ENCODE data around the gene CCDC195.

Gene CCDC195

DNA sequence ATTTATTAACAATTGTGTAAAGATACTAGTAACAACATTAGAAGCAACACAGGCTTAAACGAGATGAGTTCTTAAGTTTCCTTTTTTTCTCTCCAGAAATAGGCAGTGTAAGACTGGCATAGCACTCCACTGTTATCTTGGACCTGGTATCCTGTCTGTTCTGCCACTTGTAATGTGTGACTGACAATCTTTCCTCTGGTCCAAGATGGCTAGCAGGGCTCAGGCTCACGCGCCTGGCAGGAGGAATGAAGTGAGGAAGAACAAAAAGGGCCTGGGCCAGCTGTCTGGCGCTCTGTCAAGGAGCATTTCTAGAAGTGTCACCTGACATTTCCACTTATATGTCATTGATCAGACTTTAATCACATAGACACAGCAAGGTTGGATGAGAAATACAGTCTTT is 31.6 kb upstream of the CCDC195 start:
- no peak overlapping the region for H3K4me3 ChIP-seq (replicated peaks in 1 of 2; ENCODE audit: low read depth in 2 of 2, low read length in 2 of 2)
- DNase-seq (ENCODE audit: low read depth in 2 of 2), result no peak
- TF ChIP-seq, protein P1, sequence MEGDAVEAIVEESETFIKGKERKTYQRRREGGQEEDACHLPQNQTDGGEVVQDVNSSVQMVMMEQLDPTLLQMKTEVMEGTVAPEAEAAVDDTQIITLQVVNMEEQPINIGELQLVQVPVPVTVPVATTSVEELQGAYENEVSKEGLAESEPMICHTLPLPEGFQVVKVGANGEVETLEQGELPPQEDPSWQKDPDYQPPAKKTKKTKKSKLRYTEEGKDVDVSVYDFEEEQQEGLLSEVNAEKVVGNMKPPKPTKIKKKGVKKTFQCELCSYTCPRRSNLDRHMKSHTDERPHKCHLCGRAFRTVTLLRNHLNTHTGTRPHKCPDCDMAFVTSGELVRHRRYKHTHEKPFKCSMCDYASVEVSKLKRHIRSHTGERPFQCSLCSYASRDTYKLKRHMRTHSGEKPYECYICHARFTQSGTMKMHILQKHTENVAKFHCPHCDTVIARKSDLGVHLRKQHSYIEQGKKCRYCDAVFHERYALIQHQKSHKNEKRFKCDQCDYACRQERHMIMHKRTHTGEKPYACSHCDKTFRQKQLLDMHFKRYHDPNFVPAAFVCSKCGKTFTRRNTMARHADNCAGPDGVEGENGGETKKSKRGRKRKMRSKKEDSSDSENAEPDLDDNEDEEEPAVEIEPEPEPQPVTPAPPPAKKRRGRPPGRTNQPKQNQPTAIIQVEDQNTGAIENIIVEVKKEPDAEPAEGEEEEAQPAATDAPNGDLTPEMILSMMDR (IDR thresholded peaks at IDR 0.05; ENCODE audit: low read depth, low read length), result no peak

DNA sequence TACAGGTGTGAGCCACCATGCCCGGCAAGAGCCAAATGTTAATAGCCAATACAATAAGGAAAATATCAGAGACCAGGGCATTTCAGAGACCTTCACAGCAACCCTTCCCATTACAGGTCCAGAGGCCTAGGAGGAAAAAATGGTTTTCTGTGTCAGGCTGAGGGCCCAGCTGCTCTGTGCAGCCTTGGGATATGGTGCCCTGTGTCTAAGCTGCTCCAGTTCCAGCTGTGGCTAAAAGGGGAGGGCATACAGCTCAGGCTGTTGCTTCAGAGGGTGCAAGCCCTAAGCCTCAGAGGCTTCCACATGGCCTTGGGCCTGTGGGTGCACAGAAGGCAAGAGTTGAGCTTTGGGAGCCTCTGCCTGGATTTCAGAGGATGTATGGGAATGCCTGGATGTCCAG is 20.1 kb upstream of the CCDC195 start:
- DNase-seq (ENCODE audit: low read depth in 2 of 2), result no peak
- no peak overlapping the region for H3K4me3 ChIP-seq (replicated peaks in 1 of 2; ENCODE audit: low read depth in 2 of 2, low read length in 2 of 2)
- TF ChIP-seq, protein P1 (IDR thresholded peaks at IDR 0.05; ENCODE audit: low read depth, low read length), result no peak

DNA sequence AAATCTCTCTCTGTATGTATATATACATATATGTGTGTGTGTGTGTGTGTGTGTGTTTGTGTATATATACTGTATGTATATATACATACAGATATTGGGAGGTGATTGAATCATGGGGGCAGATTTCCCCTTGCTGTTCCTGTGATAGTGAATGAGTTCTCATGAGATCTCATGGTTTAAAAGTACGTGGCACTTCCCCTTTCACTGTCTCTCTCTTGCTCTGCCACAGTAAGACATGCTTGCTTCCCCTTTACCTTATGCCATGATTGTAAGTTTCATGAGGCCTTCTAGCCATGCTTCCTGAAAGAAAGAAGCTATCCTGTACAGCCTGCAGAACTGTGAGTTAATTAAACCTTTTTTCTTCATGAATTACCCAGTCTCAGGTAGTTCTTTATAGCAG is 18.8 kb upstream of the CCDC195 start:
- no peak for DNase-seq (ENCODE audit: low read depth in 2 of 2)
- no peak overlapping the region for H3K4me3 ChIP-seq (replicated peaks in 1 of 2; ENCODE audit: low read depth in 2 of 2, low read length in 2 of 2)
- TF ChIP-seq, protein P1 (IDR thresholded peaks at IDR 0.05; ENCODE audit: low read depth, low read length), result no peak

DNA sequence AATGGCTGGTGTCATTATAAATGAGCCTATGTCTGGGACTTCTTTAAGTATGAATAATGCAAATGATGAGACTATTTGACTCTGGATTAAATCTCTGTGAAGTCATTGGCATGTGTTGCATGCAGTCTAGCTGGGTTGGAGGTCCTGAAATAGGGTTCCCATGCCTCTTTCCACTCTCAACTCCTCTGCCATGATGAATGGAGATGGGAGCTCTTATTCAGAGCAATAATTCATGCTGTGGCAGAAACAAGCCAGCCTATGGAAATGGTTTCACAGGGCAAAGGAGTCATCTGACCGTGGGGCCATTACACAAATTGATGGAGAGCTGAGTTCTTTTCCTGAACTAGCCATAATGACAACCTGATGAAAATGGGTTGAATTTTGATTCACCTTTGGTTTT is 15.5 kb upstream of the CCDC195 start:
- no peak overlapping the region for H3K4me3 ChIP-seq (replicated peaks in 1 of 2; ENCODE audit: low read depth in 2 of 2, low read length in 2 of 2)
- TF ChIP-seq, protein P1 (IDR thresholded peaks at IDR 0.05; ENCODE audit: low read depth, low read length), result no peak
- no peak for DNase-seq (ENCODE audit: low read depth in 2 of 2)

DNA sequence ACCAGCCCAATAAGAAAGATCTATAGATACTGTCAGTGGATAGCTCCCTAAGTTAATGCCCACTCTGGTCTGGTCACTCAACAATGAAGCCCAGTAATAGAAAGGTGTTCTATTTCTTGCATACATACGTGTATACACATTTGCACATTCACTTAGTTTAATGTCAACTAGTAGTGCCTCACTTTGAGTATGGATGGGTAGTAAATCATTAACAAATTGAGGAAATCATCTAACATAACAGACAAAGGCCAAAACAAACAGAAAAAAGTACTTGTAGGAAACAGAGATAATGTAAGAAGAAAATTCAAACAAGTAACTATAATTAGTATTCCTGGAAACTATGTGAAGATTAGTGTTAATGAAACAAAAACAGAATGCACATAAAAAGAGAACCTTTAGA is 13.3 kb upstream of the CCDC195 start:
- TF ChIP-seq, protein P1 (IDR thresholded peaks at IDR 0.05; ENCODE audit: low read depth, low read length), result no peak
- no peak overlapping the region for H3K4me3 ChIP-seq (replicated peaks in 1 of 2; ENCODE audit: low read depth in 2 of 2, low read length in 2 of 2)
- DNase-seq (ENCODE audit: low read depth in 2 of 2), result no peak

DNA sequence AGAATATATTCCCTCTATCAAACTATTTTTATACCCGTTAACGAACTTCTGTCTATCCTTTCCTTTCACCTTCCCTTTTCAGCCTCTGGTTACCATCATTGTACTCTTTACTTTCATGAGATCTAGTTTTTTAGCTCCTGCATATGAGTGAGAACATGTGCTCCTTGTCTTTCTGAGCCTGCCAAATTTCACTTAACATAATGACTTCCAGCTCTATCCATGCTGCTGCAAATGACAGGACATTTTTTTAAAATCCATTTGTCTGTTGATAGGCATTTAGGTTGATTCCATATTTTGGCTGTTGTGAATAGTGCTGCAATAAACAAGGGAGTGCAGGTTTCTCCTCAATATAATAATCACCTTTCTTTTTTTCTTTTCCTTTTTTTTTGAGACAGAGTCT is 8.2 kb upstream of the CCDC195 start:
- DNase-seq (ENCODE audit: low read depth in 2 of 2), result no peak
- no peak overlapping the region for H3K4me3 ChIP-seq (replicated peaks in 1 of 2; ENCODE audit: low read depth in 2 of 2, low read length in 2 of 2)
- TF ChIP-seq, protein P1 (IDR thresholded peaks at IDR 0.05; ENCODE audit: low read depth, low read length), result no peak

DNA sequence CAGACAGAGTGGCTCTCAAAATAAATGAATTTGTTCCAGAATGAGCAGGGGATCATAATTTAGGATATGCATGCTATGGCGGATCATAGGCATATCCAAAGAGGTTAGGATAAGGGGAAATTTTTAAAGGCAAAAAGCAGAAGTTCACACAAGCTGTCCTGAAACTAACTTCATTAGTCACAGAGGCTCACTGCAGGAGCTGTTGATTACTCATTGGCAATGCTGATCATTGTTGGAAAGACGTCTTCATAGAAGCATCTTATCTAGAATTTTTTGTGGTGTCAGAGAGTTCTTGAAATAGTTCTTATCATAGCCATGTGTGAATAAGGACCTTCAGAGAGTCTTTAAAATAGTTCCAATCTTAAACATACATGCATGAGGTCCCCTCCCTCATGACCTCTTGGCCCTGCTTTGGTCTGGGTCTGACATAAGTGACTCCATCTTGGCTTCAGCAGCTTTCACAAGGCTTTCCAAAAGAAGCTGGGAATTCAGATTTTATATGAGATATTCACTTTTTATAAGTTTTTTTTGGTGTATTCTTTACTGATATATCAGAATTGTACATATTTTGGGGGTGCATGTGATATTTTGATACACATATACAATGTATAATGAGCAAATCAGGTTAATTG is 7.5 kb upstream of the CCDC195 start:
- DNase-seq (ENCODE audit: low read depth in 2 of 2), result peak; percentile 2 to 6
- TF ChIP-seq, protein P1 (IDR thresholded peaks at IDR 0.05; ENCODE audit: low read depth, low read length), result no peak
- no peak overlapping the region for H3K4me3 ChIP-seq (replicated peaks in 1 of 2; ENCODE audit: low read depth in 2 of 2, low read length in 2 of 2)

Measured in cardiac fibroblast (primary cell).